ENCODE measurements around the gene AGAP1. TPM values are rescaled to one million over a fixed set of nuclear protein-coding genes. Genes with fewer than 3 reads are reported as not detected.

AGAP1 gene
- total RNA-seq, 1 donor from 2014 or later = 54.7 TPM

DNA sequence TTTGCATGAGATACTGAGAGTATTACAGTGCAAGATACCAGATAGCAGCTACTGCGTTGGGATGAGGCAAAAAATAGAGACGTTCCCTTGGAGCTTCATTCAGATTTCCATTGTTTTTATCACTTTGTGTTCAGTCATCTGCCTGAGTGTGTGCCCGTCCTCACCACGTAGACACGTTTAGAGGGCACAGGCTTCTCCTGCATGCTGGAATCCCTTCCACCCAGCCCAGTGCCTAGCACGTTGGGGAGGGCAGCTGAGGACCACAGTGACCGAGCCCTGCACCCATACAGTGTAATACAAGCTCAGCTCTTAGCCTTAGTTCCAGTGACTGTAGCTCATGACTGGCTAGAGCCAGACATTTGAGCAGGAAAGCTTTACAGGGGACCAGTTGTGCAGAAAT lies 539.6 kb downstream of the AGAP1 start:
- DNase-seq (ENCODE audit: low read depth, low spot score) = no peak
- Mint-ChIP-seq H3K27me3 (ENCODE audit: low read depth) (no peaks in the 10 kb centered on the region), H3K36me3 (ENCODE audit: low read depth) (peaks cover 14% of the 10 kb centered on the region), H3K4me3 (no peak overlapping the region), H3K9me3 (peaks cover 2% of the 10 kb centered on the region), H3K4me1 (no peaks in the 10 kb centered on the region), H3K27ac (ENCODE audit: unreplicated experiment) (no peak overlapping the region)
- TF ChIP-seq, protein P1, sequence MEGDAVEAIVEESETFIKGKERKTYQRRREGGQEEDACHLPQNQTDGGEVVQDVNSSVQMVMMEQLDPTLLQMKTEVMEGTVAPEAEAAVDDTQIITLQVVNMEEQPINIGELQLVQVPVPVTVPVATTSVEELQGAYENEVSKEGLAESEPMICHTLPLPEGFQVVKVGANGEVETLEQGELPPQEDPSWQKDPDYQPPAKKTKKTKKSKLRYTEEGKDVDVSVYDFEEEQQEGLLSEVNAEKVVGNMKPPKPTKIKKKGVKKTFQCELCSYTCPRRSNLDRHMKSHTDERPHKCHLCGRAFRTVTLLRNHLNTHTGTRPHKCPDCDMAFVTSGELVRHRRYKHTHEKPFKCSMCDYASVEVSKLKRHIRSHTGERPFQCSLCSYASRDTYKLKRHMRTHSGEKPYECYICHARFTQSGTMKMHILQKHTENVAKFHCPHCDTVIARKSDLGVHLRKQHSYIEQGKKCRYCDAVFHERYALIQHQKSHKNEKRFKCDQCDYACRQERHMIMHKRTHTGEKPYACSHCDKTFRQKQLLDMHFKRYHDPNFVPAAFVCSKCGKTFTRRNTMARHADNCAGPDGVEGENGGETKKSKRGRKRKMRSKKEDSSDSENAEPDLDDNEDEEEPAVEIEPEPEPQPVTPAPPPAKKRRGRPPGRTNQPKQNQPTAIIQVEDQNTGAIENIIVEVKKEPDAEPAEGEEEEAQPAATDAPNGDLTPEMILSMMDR (conservative IDR thresholded peaks at IDR 0.05) = no peak

DNA sequence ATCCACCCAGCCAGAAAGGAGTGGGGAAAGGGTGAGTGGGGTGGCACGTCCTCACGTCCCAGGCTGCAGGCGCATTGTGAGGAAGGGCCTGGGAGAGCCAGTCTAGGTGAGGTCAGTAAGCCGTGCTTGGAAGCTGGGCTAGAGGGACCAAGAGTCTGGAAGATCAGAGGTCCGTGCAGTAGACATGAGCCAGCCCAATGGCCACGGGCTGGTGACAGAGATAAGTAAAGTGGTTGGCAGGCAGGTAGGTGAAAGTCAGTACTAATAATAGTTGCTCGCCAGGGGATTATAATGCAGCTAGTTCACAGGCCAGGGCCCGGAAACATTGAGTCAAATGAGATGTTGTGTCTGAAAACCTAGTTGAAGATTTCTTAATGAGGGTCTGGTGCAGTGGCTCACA lies 541.1 kb downstream of the AGAP1 start:
- no peaks in the 10 kb centered on the region for H3K27me3 Mint-ChIP-seq (ENCODE audit: low read depth)
- no peaks in the 10 kb centered on the region for H3K9me3 Mint-ChIP-seq
- no peaks in the 10 kb centered on the region for H3K4me1 Mint-ChIP-seq
- H3K27ac Mint-ChIP-seq (ENCODE audit: unreplicated experiment) = peak overlapping the region; percentile 76
- no peak overlapping the region for H3K4me3 Mint-ChIP-seq
- DNase-seq (ENCODE audit: low read depth, low spot score) = no peak
- peaks cover 12% of the 10 kb centered on the region for H3K36me3 Mint-ChIP-seq (ENCODE audit: low read depth)
- TF ChIP-seq, protein P1 (conservative IDR thresholded peaks at IDR 0.05) = no peak

- H3K9me3 Mint-ChIP-seq = no peaks in the 10 kb centered on the region
- H3K36me3 Mint-ChIP-seq (ENCODE audit: low read depth) = peaks cover 3% of the 10 kb centered on the region
- TF ChIP-seq, protein P1 (conservative IDR thresholded peaks at IDR 0.05) = no peak
- H3K4me3 Mint-ChIP-seq = no peak overlapping the region
- H3K4me1 Mint-ChIP-seq = peaks cover 8% of the 10 kb centered on the region
- no peaks in the 10 kb centered on the region for H3K27me3 Mint-ChIP-seq (ENCODE audit: low read depth)
- H3K27ac Mint-ChIP-seq (ENCODE audit: unreplicated experiment) = peak overlapping the region; percentile 23
- DNase-seq (ENCODE audit: low read depth, low spot score) = no peak
These were observed 542.2 kb downstream of the AGAP1 start for GRCh38 chr2:236036045-236036444.

GRCh38 chr2:236038096-236038495 lies 544.3 kb downstream of the AGAP1 start:
- no peak overlapping the region for H3K4me3 Mint-ChIP-seq
- peaks cover 20% of the 10 kb centered on the region for H3K4me1 Mint-ChIP-seq
- DNase-seq (ENCODE audit: low read depth, low spot score) = no peak
- H3K27me3 Mint-ChIP-seq (ENCODE audit: low read depth) = no peaks in the 10 kb centered on the region
- H3K36me3 Mint-ChIP-seq (ENCODE audit: low read depth) = peaks cover 9% of the 10 kb centered on the region
- no peak overlapping the region for H3K27ac Mint-ChIP-seq (ENCODE audit: unreplicated experiment)
- H3K9me3 Mint-ChIP-seq = no peaks in the 10 kb centered on the region
- TF ChIP-seq, protein P1 (conservative IDR thresholded peaks at IDR 0.05) = no peak

DNA sequence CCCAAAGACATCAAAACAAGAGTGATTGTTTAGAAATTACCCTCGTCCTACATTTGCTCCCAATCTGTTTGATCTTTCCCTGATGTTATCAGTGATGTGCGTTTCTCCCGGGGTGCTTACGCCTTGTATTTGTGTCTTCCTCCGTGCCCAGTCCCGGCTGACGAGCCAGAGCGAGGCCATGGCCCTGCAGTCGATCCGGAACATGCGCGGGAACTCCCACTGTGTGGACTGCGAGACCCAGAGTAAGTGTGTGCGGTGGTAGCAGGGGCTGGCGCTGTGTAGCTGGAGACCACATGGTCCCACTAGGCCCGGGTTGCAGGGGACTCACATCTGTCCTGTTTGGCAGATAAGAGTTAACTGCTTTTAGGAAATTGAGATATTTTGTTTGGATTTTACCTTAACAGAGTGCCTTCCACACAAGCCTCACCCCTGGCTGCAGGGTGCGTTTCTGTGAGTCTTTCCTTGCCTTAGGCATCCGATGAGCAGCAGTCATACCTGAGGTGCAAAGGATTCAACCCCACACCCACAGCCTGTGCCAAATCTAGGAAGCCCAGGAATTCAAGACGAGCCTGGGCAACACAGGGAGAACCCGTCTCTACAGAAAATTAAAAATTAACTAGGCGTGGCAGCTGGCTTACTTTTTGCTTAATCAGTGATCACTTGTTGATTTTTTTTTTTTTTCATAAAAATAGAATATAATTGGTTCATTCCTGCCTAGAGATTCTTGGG lies 546.9 kb downstream of the AGAP1 start:
- Mint-ChIP-seq H3K9me3 (no peaks in the 10 kb centered on the region), H3K27me3 (ENCODE audit: low read depth) (no peaks in the 10 kb centered on the region), H3K27ac (ENCODE audit: unreplicated experiment) (no peak overlapping the region), H3K4me3 (no peak overlapping the region), H3K36me3 (ENCODE audit: low read depth) (peaks cover 9% of the 10 kb centered on the region), H3K4me1 (peaks cover 29% of the 10 kb centered on the region)
- TF ChIP-seq, protein P1 (conservative IDR thresholded peaks at IDR 0.05) = no peak
- DNase-seq (ENCODE audit: low read depth, low spot score) = no peak

Measured in neural crest cell (in vitro differentiated cells).